NCI-H2196 (cell line): ENCODE data around the gene FADS6.
"Not testable (repeated sequence)": the region's sequence is repeated elsewhere in the genome, so short reads cannot be mapped to it uniquely, and the experiment has no call there.

Source experiments
- DNase-seq: peaks from one replicate; lab custom pipeline; 2025; ENCODE audit not compliant: unreplicated experiment; lab: John Stamatoyannopoulos, UW

The FADS6 gene

GRCh38 chr17:74921026-74921681 is 27.7 kb upstream of the FADS6 start:
- DNase-seq = no peak

- DNase-seq = no peak
Measured at GRCh38 chr17:74920642-74921025, 27.2 kb upstream of the FADS6 start.

- no peak for DNase-seq
Measured at GRCh38 chr17:74920306-74920620, 26.8 kb upstream of the FADS6 start.

GRCh38 chr17:74919440-74920305 is 26.2 kb upstream of the FADS6 start:
- no peak for DNase-seq

- no peak for DNase-seq
Measured at GRCh38 chr17:74918906-74919305, 25.5 kb upstream of the FADS6 start.

GRCh38 chr17:74917430-74917829 is 24.0 kb upstream of the FADS6 start:
- no peak for DNase-seq

GRCh38 chr17:74916851-74917199 is 23.4 kb upstream of the FADS6 start:
- DNase-seq = no peak

- DNase-seq = no peak
Measured at GRCh38 chr17:74916136-74916850, 22.9 kb upstream of the FADS6 start.

GRCh38 chr17:74911423-74911822 is 18.0 kb upstream of the FADS6 start:
- DNase-seq = not testable (repeated sequence)

GRCh38 chr17:74909097-74909496 is 15.7 kb upstream of the FADS6 start:
- not testable (repeated sequence) for DNase-seq

GRCh38 chr17:74907012-74907411 is 13.6 kb upstream of the FADS6 start:
- DNase-seq = no peak

- DNase-seq = not testable (repeated sequence)
Measured at GRCh38 chr17:74906214-74906793, 12.9 kb upstream of the FADS6 start.

- DNase-seq = no peak
Measured at GRCh38 chr17:74904687-74905409, 11.4 kb upstream of the FADS6 start.

- DNase-seq = no peak
Measured at GRCh38 chr17:74903671-74904070, 10.2 kb upstream of the FADS6 start.

GRCh38 chr17:74903034-74903433 is 9.6 kb upstream of the FADS6 start:
- DNase-seq = no peak

- DNase-seq = no peak
Measured at GRCh38 chr17:74901353-74902135, 8.1 kb upstream of the FADS6 start.

- DNase-seq = no peak
Measured at GRCh38 chr17:74900208-74900607, 6.8 kb upstream of the FADS6 start.

- DNase-seq = no peak
Measured at GRCh38 chr17:74898376-74898946, 5.0 kb upstream of the FADS6 start.

- no peak for DNase-seq
Measured at GRCh38 chr17:74893936-74894671, 671 bp upstream of the FADS6 start.
